GM10266 (cell line): ENCODE results near the gene LSM4.

ENCODE experiments used
- DNase-seq: peaks from one replicate; pipeline ENCODE4 v3.0.0; 2012; ENCODE audit errors: extremely low spot score
- CTCF ChIP-seq: IDR thresholded peaks from 2 replicates; pipeline ENCODE4 v1.5.1; 2012; ENCODE audit warnings: mild to moderate bottlenecking, low read depth; ENCODE audit not compliant: control insufficient read depth, insufficient read depth; ENCODE audit errors: missing control alignments

LSM4 gene

DNA sequence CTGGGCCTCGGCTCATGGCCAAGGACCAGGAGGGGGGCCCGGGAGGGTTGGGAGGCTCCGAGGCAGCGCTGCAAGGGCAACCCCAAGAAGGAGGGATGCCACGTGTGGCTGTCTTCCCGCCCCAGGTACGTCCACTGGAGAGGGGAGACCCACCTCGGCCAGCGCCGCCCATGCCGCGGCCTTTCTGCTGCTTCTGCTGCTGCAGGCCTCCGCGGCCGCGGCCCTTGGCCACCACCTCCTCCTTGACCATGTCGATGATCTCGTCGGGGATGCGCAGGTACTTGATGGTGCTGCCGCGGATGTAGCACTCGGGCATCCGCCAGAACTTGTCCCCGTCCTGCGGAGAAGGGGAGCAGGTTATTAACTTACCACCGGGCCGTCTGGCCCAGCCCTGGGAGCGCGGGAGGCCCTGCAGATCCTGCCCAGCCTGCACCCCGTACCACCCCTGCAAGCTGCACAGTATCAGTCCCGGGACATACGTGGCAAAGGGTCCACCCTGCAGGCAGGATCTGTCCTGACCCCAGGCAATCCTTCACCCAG is 13.3 kb downstream of the LSM4 start:
- no peak for TF ChIP-seq CTCF
- DNase-seq: no peak

DNA sequence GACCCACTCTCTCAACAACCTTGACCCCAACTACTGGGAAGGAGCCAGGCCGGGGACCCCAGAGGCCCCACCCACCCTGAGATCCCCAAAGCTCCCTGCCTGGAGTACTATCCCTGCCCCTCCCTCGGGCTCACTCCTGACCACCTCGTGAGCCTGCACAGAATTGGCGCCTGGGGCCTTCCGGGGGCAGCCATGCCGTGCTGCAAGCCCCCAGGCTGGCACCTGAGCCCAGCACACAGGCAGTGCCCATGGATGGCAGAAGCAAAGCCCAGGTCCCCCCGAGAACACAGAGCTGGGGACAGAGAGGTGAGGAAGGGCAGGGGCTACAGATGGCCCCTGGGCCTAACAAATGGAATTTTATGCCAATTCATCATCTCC is 13.9 kb downstream of the LSM4 start:
- TF ChIP-seq CTCF: no peak
- DNase-seq: no peak

DNA sequence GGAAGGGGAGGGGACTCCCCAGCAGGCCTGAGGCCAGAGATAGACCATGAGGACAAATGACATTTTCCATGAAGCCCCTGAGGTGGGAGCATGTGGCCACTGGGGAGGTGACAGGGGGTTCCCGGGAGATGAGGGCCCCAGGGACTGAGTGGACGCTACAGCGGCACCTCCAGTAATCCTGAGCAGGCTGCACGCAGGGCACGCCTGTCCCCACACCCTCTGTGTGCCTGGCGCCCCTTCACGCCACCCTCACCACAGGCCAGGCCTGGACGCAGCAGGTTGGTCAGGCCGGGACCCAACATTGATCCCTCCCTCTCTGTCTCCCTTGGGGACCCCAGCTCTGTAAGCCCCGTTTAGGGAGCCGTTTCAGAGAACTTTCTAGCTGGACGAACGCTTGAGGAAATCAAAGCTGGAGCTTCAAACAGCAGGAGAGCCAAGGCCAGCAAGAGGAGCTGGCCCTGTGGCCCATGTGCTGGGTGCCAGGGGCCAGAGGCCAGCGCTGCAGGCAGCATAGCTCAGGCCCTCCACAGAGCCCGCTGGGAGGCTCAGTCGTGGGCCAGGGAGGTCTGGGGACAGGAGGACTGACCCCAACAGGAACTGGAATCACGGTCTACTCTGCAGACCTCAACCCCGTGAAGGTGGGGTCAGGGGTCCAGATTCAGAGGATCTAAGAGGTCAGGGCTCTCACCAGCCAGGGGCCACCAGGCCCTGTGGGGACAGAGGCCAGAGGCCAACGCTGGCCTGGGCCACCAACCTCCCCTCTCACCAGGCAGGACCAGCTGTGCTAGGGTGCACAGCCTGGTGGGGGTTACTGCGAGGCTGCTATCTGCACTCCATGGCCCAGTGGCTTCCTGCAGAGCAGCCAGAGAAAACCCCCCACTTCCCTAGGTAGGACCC is 14.6 kb downstream of the LSM4 start:
- TF ChIP-seq CTCF: no peak
- peak; percentile 13 for DNase-seq

DNA sequence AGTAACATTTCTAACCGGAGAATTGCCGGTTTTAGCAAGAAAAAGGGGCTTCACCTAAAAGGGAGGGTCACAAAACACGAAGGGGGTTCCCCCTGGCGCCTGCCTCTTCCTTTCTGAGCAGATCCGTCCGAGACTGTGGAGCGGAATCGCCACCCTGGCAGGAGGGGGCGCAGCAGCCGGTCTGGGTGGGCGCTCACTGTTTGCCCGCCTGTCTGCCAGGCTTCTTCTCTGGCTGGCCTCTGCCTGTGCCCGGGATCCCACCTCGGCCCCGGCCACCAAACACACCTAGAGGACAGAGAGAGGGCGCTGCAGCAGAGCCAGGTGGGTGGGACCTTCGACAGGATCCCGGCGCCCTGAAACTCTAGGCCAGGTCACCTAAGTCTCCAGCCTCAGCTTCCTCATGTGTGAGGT is 15.6 kb downstream of the LSM4 start:
- TF ChIP-seq CTCF: no peak
- DNase-seq: peak; percentile 31

- no peak for DNase-seq
- no peak for TF ChIP-seq CTCF
Measured at GRCh38 chr19:18306888-18307260, 16.0 kb downstream of the LSM4 start.

DNA sequence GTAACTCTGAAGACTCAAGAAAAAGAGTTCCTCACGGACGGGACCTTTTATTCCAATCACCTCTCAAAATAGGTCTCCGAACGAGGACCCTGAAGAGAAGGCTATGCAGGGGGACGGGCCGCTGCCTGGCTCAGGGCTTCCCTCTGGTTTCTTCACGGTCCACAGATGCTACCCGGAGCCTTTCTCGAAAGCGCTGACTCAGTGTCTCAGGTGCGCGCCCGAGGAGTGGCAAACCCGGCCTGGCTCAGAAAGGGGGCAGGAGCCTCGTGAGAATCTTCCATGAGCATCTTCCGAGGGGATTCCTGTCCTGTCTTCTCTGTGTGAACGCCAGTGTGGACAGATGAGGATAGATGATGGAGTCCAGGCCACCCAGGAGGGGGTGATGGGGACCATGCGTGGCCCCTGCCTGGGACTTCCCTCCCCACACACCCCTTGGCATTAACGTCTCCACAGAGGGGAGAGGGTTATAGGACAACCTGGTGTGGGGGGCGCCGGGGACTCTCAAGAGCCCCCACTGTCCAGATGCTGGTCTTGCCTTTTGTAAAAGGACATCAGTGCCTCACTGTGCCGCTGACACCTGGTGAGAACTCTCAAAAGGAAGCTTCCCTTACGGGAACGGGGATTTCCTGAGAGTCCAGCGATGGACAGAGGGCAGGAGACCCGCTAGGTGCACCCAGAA is 16.5 kb downstream of the LSM4 start:
- no peak for TF ChIP-seq CTCF
- no peak for DNase-seq

GRCh38 chr19:18304458-18305310 is 18.2 kb downstream of the LSM4 start:
- DNase-seq: peak; percentile 88
- no peak for TF ChIP-seq CTCF
